Retinal pigment epithelial cell (primary cell): ENCODE results near the gene ZNF311.

Experiments used
- DNase-seq: peaks from one replicate; pipeline ENCODE4 v3.0.0-alpha.2; 2010; ENCODE audit warnings: low read depth
- H3K4me3 ChIP-seq: 2 replicates; pipeline ENCODE4 v1.5.1; 2011; ENCODE audit warnings: mild to moderate bottlenecking, low read length, control low read depth, moderate library complexity
- TF ChIP-seq, protein P1 (sequence below): conservative IDR thresholded peaks from 2 replicates; pipeline ENCODE4 v1.5.1; 2011; ENCODE audit warnings: low read depth, low read length, control low read depth, inconsistent platforms

The ZNF311 gene

DNA sequence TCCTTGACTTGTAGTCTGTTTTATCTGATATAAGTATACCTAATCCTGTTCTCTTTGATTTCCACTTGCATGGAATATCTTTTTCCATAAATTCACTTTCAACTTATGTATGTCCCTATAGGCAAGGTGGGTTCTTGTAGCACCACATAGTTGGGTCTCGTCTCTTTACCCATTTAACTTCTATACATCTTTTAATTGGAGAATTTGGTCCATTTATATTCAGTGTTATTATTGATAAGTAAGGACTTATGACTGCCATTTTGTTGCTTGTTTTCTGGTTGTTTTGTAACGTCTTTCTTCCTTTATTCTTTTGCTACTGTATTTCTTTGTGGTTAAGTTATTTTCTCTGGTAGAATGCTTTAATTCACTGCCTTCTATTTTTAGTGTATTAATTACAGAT is 14.5 kb upstream of the ZNF311 start:
- no peak overlapping the region for H3K4me3 ChIP-seq
- DNase-seq = no peak
- TF ChIP-seq, protein P1, sequence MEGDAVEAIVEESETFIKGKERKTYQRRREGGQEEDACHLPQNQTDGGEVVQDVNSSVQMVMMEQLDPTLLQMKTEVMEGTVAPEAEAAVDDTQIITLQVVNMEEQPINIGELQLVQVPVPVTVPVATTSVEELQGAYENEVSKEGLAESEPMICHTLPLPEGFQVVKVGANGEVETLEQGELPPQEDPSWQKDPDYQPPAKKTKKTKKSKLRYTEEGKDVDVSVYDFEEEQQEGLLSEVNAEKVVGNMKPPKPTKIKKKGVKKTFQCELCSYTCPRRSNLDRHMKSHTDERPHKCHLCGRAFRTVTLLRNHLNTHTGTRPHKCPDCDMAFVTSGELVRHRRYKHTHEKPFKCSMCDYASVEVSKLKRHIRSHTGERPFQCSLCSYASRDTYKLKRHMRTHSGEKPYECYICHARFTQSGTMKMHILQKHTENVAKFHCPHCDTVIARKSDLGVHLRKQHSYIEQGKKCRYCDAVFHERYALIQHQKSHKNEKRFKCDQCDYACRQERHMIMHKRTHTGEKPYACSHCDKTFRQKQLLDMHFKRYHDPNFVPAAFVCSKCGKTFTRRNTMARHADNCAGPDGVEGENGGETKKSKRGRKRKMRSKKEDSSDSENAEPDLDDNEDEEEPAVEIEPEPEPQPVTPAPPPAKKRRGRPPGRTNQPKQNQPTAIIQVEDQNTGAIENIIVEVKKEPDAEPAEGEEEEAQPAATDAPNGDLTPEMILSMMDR = no peak

- no peak for DNase-seq
- TF ChIP-seq, protein P1 = no peak
- H3K4me3 ChIP-seq = no peak overlapping the region
Measured at GRCh38 chr6:29017428-29017802, 12.3 kb upstream of the ZNF311 start.

DNA sequence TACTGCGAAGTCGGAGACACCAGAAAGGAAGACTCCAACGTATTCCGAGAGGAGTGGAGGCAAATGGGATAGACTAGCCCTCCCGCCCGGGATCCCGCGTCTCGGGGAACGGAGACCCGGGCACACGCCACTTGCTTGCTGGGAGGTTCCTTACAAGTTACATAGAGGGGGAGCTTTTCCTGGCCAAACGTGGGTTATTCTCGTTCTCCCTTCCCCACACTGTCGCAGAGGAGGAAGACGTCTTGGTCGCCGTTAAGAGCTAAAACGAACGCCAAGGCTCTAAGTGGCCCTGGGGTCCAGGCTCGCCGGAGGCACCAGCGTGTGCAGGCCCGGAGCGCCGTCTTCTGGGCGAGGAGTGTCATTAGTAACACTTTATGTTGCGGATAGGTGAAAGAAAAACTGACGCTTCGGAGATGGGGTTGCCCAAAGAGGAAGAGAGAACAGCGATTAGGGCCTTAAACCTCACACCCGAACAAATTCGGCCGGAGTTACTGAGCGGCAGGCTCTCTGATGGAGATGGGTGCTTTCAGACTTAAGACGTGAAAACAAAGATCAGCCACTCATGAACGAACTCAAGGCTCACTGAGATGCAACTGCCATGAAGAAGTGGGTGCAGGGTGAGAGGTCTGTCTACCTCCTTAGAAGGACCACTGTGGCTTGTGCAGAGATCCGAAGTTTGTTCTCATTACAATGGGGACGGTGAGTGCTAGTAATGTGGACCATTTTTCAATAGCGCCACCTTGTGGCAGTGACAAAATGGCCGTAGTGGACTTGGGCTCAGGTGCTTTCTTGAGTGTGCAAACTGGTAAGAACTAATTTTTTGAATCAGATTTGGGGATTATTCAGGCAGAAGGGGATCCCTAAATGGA is 11.7 kb upstream of the ZNF311 start:
- TF ChIP-seq, protein P1 = peak; percentile 89
- no peak for DNase-seq

DNA sequence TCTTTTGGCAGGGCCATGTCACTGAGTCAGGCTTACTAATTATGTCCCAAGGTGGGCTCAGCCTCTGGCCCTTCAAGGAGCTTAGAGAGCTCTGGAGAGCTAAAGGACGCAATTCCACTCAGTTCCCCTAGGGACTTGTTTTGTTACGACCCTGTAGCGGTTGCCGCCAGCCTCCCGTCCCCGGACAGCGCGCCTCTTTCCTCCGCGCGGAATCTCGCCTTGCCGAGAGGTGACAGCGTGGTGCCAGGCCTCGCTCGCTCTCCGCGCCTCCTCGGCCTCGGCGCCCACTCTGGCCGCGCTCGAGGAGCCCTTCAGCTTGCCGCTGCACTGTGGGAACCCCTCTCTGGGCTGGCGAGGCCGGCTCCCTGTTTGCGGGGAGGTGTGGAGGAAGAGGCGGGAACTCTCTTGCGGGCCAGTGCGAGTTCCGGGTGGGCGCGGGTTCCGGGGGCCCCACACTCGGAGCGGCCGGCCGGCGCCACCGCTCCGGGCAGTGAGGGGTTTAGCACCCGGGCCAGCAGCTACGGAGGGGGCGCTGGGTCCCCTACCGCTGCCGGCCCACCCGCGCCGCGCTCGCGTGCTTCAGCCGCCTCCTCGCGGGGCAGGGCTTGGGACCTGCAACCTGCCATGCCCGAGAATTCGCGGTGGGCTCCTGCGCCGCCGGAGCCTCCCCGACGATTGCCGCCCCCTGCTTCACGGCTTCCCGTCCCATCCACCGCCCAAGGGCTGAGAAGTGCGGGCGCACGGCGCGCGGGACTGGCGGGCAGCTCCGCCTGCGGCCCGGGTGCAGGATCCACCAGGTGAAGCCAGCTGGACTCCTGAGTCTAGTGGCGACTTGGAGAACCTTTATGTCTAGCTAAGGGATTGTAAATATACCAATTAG is 9.9 kb upstream of the ZNF311 start:
- DNase-seq = no peak
- peak overlapping the region; percentile 22 for H3K4me3 ChIP-seq
- TF ChIP-seq, protein P1 = peak; percentile 15

More for the DNA sequence above, 11.7 kb upstream of the ZNF311 start:
- peak overlapping the region; percentile 60 for H3K4me3 ChIP-seq

DNA sequence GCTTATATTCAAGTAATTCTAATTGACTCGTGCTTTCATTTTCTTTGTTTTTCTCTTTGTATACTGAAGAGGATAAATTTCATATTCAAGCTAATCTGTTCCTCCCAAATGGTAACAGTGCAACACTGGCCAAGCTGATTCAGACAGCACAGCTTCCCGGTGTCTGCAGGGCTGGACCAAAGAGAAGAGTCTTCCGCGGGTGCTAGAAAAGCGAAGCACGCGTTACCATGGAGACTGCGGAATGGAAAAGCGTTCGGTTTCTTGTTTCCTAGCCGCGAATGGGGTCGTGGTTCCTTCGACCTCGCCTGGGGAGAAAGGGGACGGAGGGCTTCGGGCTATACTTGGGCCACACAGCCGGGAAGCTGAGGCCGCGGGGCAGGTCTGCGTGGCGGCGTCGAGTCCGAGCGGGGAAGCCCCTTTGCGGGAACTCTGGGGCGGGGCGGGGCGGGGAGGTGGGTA is 6.2 kb upstream of the ZNF311 start:
- no peak for DNase-seq
- H3K4me3 ChIP-seq = peak overlapping the region; percentile 65
- TF ChIP-seq, protein P1 = no peak

GRCh38 chr6:29009358-29009757 is 4.2 kb upstream of the ZNF311 start:
- TF ChIP-seq, protein P1 = no peak
- no peak for DNase-seq

More at GRCh38 chr6:29009358-29009757, 4.2 kb upstream of the ZNF311 start:
- no peak overlapping the region for H3K4me3 ChIP-seq
